SK-N-MC (cell line): ENCODE data around the gene ZBTB17.

Experiments used
- DNase-seq: peaks from one replicate; pipeline ENCODE4 v3.0.0-alpha.2; 2011; ENCODE audit warnings: low read depth, low spot score
- H3K27ac ChIP-seq: fragments of 200-600 bp; sonication (generic); 2 replicates; pipeline ENCODE4 v1.5.1; 2016; ENCODE audit warnings: mixed run types
- H3K36me3 ChIP-seq: fragments of 200-600 bp; sonication (generic); 2 replicates; pipeline ENCODE4 v1.6.1; 2017; ENCODE audit warnings: antibody characterized with exemption, low read length, mixed read lengths; ENCODE audit not compliant: insufficient read depth
- H3K4me3 ChIP-seq: fragments of 200-600 bp; sonication (generic); 2 replicates; pipeline ENCODE4 v1.5.1; 2016
- H3K9ac ChIP-seq: fragments of 200-600 bp; sonication (generic); 2 replicates; pipeline ENCODE4 v1.8.0; 2017; ENCODE audit warnings: mixed run types, mixed read lengths; ENCODE audit not compliant: insufficient read length
- H3K9me3 ChIP-seq: fragments of 200-600 bp; sonication (generic); 2 replicates; pipeline ENCODE4 v1.6.1; 2017; ENCODE audit warnings: low read depth, mild to moderate bottlenecking, antibody characterized with exemption, low read length, moderate library complexity, mixed read lengths
- EZH2 ChIP-seq: fragments of 200-600 bp; sonication (generic); IDR thresholded peaks from one replicate; pipeline ENCODE4 v1.6.1; 2017; ENCODE audit warnings: antibody characterized with exemption
- FOXP2 ChIP-seq: optimal IDR thresholded peaks from 2 replicates; pipeline ENCODE3; 2011; ENCODE audit warnings: mild to moderate bottlenecking, moderate library complexity; ENCODE audit not compliant: insufficient read depth; ENCODE audit errors: extremely low read length, control extremely low read depth
- POLR2AphosphoS5 ChIP-seq: IDR thresholded peaks from 2 replicates; pipeline ENCODE4 v1.6.1; 2012; ENCODE audit warnings: mild to moderate bottlenecking, low read depth, low read length, borderline replicate concordance

The ZBTB17 gene

DNA sequence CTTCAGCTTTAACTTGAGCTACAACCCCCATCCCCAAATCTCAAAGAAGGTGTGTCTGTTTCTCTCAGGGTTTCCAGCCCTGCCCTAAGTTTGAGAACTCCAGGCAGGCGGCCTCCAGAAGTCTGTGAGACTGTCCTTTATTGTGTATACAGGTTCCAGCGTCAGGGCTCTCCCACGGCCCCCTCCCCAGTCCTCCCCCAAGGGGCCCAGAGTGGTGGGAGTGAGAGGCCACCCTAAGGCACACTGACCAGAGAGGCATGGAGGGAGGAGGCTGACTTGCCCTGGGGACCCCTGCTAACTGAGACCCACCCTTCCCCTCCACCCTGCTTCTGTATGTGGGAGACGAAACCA lies 38.0 kb upstream of the ZBTB17 start:
- H3K9ac ChIP-seq = no peak overlapping the region
- TF ChIP-seq FOXP2 (no peak), EZH2 (no peak), POLR2AphosphoS5 (no peak)
- no peak overlapping the region for H3K4me3 ChIP-seq
- H3K36me3 ChIP-seq = no peaks in the 10 kb centered on the region
- H3K27ac ChIP-seq = no peak overlapping the region
- no peaks in the 10 kb centered on the region for H3K9me3 ChIP-seq
- no peak for DNase-seq

DNA sequence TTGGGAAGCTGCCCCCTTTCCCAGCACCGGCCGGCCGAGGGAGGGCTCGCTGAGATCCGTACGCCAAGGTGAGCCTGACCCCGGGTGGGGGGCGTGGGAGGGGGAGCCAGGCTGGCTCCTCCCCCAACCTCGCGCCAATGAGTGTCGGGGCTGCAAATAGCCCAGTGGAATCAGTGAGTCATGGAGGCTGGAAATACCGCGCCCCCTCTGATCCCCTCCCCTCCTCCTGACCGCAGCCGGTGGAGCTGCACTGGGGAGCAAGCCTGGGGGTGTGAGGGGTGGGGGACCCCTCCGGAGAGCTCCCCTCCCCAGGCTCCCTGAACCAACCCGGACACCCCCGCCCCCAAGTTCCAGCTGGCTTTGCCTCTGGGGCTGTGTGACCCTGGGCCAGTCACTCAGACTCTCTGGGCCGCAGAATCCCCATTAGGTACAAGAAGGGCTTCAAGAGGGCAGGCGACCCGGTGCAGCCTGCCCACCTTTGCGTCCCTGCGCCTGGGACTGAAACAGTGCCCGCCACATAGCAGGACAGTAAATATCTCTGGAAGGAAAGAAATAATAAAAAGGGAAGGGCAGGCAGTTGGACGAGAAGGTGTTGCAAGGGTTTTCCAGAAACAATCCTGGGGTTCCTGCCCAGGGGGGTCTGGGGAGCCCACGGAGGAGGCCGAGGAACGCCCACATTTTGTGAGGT lies 37.5 kb upstream of the ZBTB17 start:
- TF ChIP-seq FOXP2 (no peak), POLR2AphosphoS5 (no peak), EZH2 (no peak)
- H3K4me3 ChIP-seq = no peak overlapping the region
- DNase-seq = no peak
- no peak overlapping the region for H3K27ac ChIP-seq
- H3K9ac ChIP-seq = no peak overlapping the region
- H3K9me3 ChIP-seq = no peaks in the 10 kb centered on the region
- no peaks in the 10 kb centered on the region for H3K36me3 ChIP-seq

DNA sequence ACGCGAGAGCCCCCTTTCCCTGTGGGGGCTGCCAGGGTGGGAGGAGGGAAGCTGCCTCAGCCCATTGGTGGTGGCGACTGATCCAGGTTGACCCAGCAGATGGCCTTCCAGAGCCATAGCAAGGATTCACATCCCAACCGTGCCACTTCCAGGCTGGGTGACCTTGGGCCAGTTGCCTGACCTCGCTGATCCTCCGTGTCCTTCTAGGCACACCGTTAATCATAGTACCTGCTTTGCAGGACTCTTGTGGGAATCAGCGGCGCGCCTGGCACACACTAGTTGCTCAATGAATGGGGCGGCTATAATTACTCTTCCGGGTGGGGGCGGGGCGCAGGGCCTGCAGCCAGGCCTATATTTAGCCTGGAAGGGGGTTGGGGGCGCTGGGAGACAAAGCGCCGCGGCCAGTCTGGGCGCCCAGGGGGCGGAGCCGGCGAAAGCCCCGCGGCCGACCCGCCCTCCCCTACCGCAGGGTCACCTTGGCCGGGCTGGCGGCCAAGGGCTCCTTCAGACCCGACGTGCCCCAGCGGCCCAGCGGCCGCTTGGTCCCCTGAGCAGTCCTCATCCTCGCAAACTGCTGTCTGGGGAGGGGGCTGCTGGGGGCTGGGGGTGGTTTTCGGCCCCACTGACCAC lies 36.8 kb upstream of the ZBTB17 start:
- H3K36me3 ChIP-seq = no peaks in the 10 kb centered on the region
- DNase-seq = no peak
- no peak overlapping the region for H3K9ac ChIP-seq
- H3K9me3 ChIP-seq = no peaks in the 10 kb centered on the region
- no peak overlapping the region for H3K27ac ChIP-seq
- TF ChIP-seq FOXP2 = no peak
- TF ChIP-seq EZH2 = no peak
- no peak for TF ChIP-seq POLR2AphosphoS5
- no peak overlapping the region for H3K4me3 ChIP-seq

DNA sequence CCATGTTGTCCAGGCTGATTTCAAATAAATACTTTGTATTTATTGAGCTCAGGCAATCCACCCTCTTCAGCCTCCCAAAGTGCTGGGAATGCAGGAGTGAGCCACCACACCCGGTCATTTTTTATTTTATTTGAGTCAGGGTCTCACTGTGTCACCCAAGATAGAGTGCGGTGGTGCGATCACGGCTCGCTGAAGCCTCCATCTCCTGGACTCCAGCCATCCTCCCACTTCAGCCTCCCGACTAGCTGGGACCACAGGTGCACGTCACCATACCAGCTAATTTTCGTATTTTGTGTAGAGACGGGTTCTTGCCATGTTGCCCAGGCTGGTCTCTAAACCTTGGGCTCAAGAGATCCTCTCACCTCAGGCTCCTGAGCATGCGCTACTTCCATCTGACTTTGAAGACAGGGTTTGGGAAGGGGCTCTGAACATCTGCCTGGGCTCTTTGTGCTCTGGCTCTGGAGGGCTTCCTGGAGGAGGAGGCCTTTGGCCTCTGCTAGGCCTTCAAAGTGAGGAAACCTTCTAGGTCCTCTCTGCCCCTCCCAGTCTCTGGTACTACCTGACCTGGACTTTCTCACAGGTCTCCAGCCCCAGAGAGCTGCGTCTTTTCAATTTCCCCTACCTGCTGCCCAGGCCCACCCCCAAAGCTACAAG lies 36.2 kb upstream of the ZBTB17 start:
- no peak overlapping the region for H3K27ac ChIP-seq
- H3K9ac ChIP-seq = no peak overlapping the region
- H3K36me3 ChIP-seq = no peaks in the 10 kb centered on the region
- DNase-seq = no peak
- no peak for TF ChIP-seq POLR2AphosphoS5
- no peak for TF ChIP-seq FOXP2
- TF ChIP-seq EZH2 = no peak
- no peaks in the 10 kb centered on the region for H3K9me3 ChIP-seq
- H3K4me3 ChIP-seq = no peak overlapping the region

DNA sequence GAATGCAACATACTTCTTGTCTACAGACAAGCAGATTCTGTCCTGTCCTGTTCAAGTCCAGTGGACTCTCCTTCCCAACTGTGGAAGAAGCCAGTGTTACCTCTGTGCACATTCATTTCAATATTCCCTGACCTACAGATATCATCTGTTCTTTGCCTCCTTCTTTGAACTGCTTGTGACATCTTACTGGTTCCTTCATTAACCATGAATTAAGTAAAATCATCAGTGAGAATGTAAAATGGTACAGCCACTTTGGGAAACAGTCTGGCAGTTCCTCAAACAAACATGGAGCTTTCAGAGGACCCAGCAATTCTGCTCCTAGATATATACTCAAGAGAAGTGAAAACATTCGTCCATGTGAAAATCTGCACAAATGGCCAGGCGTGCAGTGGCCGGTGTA lies 34.9 kb upstream of the ZBTB17 start:
- H3K36me3 ChIP-seq = no peaks in the 10 kb centered on the region
- H3K4me3 ChIP-seq = no peak overlapping the region
- no peaks in the 10 kb centered on the region for H3K9me3 ChIP-seq
- H3K9ac ChIP-seq = no peak overlapping the region
- TF ChIP-seq POLR2AphosphoS5 (no peak), EZH2 (no peak), FOXP2 (no peak)
- DNase-seq = no peak
- H3K27ac ChIP-seq = no peak overlapping the region

DNA sequence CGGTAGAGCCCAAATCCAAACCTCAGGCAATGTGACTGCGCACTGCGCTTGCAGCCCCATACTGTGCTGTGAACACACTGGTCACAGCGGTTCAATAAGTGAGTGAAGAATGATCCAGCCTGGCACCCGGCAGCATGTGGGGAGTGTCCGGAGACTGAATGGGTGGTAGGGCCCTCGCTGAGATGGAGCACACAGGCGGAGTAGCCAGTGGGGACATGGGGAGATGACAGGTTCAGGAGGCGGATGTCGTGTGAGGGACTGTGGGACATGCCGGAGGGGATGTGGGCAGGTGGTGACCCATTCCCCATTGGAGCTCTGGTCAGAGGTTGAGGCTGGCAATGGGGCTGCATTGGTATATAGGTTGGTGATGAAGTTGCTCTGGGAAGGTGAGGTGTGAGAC lies 33.8 kb upstream of the ZBTB17 start:
- Histone ChIP-seq H3K4me3 (no peak overlapping the region), H3K27ac (no peak overlapping the region), H3K36me3 (no peaks in the 10 kb centered on the region), H3K9me3 (no peaks in the 10 kb centered on the region), H3K9ac (no peak overlapping the region)
- no peak for TF ChIP-seq POLR2AphosphoS5
- no peak for TF ChIP-seq FOXP2
- TF ChIP-seq EZH2 = no peak
- no peak for DNase-seq

DNA sequence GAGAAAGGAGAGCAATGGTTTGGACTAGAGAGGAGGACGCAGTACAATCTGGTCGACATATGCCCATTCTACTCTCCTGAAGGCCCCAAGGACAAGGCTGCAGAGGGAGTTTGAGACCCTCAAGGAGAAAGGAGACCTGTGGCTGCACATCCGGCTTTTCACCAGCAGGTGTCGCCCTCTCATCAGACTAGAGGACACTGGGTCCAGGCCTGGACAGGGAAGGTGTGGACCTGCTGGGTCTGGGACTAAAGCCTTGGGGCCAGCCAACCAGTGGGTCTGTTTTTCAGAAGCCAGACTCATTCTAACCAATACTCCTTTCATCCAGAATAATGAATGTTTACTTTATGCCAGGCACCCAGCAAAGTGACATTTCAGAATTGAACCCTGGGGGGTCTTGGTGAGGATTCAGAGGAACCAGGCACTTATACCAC lies 33.1 kb upstream of the ZBTB17 start:
- no peak for DNase-seq
- H3K9me3 ChIP-seq = no peaks in the 10 kb centered on the region
- H3K9ac ChIP-seq = no peak overlapping the region
- H3K27ac ChIP-seq = no peak overlapping the region
- no peak overlapping the region for H3K4me3 ChIP-seq
- H3K36me3 ChIP-seq = no peaks in the 10 kb centered on the region
- TF ChIP-seq EZH2 = no peak
- no peak for TF ChIP-seq POLR2AphosphoS5
- TF ChIP-seq FOXP2 = no peak

DNA sequence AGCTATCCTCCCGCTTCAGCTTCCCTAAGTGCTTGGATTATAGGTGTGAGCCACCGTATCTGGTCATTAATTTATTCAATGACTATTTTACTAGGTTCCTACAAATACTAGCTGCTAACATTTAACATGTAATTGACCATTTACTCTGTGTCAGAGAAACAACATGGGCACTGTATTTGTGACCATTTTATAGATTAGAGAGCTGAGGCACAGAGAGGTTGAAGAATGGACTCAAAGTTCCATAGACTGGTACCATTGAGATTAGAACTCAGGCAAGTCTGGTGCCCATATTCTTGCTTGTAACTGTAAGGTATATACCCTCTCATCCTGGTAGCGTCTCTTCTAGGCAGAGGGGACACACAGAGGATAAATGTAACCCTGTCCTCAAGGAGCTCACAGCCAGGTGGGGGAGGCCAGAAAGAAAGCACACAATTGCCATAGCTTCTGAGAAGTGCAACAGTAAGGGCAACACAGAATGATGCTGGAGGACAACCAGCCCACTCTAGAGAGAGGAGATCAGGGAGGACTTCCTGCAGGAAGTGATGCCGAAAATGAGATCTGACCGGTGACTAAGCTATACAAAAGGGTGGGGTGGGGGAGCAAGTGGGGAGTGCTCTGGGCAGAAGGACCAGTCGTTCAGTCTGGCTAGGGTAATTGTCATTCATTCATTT lies 31.9 kb upstream of the ZBTB17 start:
- Histone ChIP-seq H3K27ac (no peak overlapping the region), H3K9ac (no peak overlapping the region), H3K36me3 (no peaks in the 10 kb centered on the region), H3K9me3 (no peaks in the 10 kb centered on the region), H3K4me3 (no peak overlapping the region)
- no peak for DNase-seq
- TF ChIP-seq POLR2AphosphoS5 (no peak), EZH2 (no peak), FOXP2 (no peak)
